Body of pancreas (tissue), 4 donors: ENCODE data around the gene CENPQ. TPM values are rescaled to one million over a fixed set of nuclear protein-coding genes. Genes with fewer than 3 reads are reported as not detected.
"Not testable (repeated sequence)": the region's sequence is repeated elsewhere in the genome, so short reads cannot be mapped to it uniquely, and the experiment has no call there.

Experiments used
- ATAC-seq: fragments of 150-250 bp; one replicate; pipeline ENCODE4 v1.9.1; 2016
- DNase-seq, 4 donors: peaks; one replicate each; pipeline ENCODE4 v3.0.0-alpha.2; 2019
- H3K27ac ChIP-seq, 4 donors: fragments of 200-600 bp; sonication (generic); 1 replicate in 3 of 4; 2 replicates in 1 of 4; pipeline versions ENCODE4 v1.5.1 to v1.6.1; 2016 to 2019; ENCODE audit warnings: mild to moderate bottlenecking in 1 of 4, mixed read lengths in 1 of 4, moderate library complexity in 1 of 4
- H3K27me3 ChIP-seq, 2 donors: fragments of 200-600 bp; sonication (generic); one replicate each; pipeline ENCODE4 v1.6.0; 2016; ENCODE audit warnings: mild to moderate bottlenecking in 1 of 2
- H3K36me3 ChIP-seq, 2 donors: fragments of 200-600 bp; sonication (generic); replicated peaks in 1 of 2; 2 replicates each; pipeline ENCODE4 v1.5.1; 2016; ENCODE audit warnings: low read depth in 2 of 2; ENCODE audit not compliant: insufficient read depth in 1 of 2
- H3K4me1 ChIP-seq: fragments of 200-600 bp; sonication (generic); one replicate; pipeline ENCODE4 v1.6.0; 2016
- H3K4me3 ChIP-seq, 2 donors: fragments of 200-600 bp; sonication (generic); 1 replicate in 1 of 2; 2 replicates in 1 of 2; pipeline ENCODE4 v1.5.1; 2016 to 2019
- H3K9me3 ChIP-seq, 3 donors: fragments of 200-600 bp; sonication (generic); 1 replicate in 2 of 3; 2 replicates in 1 of 3; pipeline ENCODE4 v1.5.1; 2016
- POLR2A ChIP-seq, 3 donors: fragments of 450-650 bp; IDR thresholded peaks; one replicate each; pipeline ENCODE4 v1.6.1; 2016; ENCODE audit warnings: antibody characterized with exemption in 3 of 3, mild to moderate bottlenecking in 2 of 3
- WGBS, 2 donors: methylation state at CpG; one replicate each; pipeline ENCODE4 v1.1.5; 2017; 5-methylcytosine and 5-hydroxymethylcytosine counted together
- intact Hi-C: fragments of 100-400 bp; cut with DNase I; formaldehyde crosslinking; loops from one replicate; pipeline ENCODE4 v1.15.1; 2023
- total RNA-seq, 2 donors: library from RNA; depleted of rRNA; stranded (reverse); fragments of >200 nt; gene quantifications; one replicate each; pipeline ENCODE4 v1.1.0, GENCODE V29; 2016
- TF ChIP-seq, protein P1 (sequence below), 7 experiments: fragments of 450-650 bp in 4 of 7; fragments of 200-600 bp in 3 of 7; sonication (generic) in 3 of 7; IDR thresholded peaks; one replicate each; pipeline ENCODE4 v1.5.1; 2016 to 2019; ENCODE audit warnings: antibody characterized with exemption in 7 of 7

The CENPQ gene
- total RNA-seq, 2 donors from 2014 or later = 0.66 to 1.8 TPM

GRCh38 chr6:49462071-49462470 lies 1.1 kb upstream of the CENPQ start:
- ATAC-seq (no peak), DNase-seq (no peak)
- peak overlapping the region in 2 of 4 donors; percentile 87 to 89 for H3K27ac ChIP-seq
- H3K4me1 ChIP-seq = peaks cover 27% of the 10 kb centered on the region
- peak overlapping the region in 1 of 2 donors; percentile 57 for H3K4me3 ChIP-seq
- peaks cover 0 to 10% of the 10 kb centered on the region in 2 donors for H3K36me3 ChIP-seq
- intact Hi-C loops = no loop called here
- TF ChIP-seq POLR2A (IDR thresholded peaks at IDR 0.05) = no peak
- TF ChIP-seq, protein P1, sequence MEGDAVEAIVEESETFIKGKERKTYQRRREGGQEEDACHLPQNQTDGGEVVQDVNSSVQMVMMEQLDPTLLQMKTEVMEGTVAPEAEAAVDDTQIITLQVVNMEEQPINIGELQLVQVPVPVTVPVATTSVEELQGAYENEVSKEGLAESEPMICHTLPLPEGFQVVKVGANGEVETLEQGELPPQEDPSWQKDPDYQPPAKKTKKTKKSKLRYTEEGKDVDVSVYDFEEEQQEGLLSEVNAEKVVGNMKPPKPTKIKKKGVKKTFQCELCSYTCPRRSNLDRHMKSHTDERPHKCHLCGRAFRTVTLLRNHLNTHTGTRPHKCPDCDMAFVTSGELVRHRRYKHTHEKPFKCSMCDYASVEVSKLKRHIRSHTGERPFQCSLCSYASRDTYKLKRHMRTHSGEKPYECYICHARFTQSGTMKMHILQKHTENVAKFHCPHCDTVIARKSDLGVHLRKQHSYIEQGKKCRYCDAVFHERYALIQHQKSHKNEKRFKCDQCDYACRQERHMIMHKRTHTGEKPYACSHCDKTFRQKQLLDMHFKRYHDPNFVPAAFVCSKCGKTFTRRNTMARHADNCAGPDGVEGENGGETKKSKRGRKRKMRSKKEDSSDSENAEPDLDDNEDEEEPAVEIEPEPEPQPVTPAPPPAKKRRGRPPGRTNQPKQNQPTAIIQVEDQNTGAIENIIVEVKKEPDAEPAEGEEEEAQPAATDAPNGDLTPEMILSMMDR (IDR thresholded peaks at IDR 0.05) = no peak
- WGBS, 2 donors = 8 to 12% methylated on average over 3 of the region's 3 CpGs
- H3K27me3 ChIP-seq = no peaks in the 10 kb centered on the region
- no peaks in the 10 kb centered on the region for H3K9me3 ChIP-seq

DNA sequence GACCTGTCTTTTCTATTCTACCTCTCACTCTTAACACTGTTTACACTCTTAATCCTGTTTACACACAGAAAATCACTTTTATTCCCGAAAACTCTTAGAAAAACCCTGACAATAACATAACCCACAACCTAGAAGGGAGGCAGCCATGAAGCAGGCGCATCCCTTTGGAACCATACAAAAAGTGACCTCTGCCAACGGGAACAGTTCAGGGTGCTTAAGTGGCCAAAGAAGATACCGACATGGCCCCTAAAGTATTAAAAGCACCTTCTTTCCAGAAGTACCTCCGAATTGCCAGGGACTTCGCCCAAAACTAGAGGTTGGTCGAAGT lies 607 bp upstream of the CENPQ start:
- Histone ChIP-seq H3K4me1 (peaks cover 27% of the 10 kb centered on the region), H3K9me3 (no peaks in the 10 kb centered on the region), H3K4me3 (peak overlapping the region; percentile 53 to 57), H3K36me3 (peaks cover 0 to 7% of the 10 kb centered on the region in 2 donors), H3K27ac (peak overlapping the region; percentile 70 to 92 (median 88)), H3K27me3 (no peaks in the 10 kb centered on the region)
- DNase-seq (no peak), ATAC-seq (peak; percentile 11)
- WGBS, 2 donors = 0% methylated on average over 7 of the region's 7 CpGs
- intact Hi-C loops = no loop called here
- no peak for TF ChIP-seq POLR2A (IDR thresholded peaks at IDR 0.05)
- TF ChIP-seq, protein P1 (IDR thresholded peaks at IDR 0.05) = no peak

DNA sequence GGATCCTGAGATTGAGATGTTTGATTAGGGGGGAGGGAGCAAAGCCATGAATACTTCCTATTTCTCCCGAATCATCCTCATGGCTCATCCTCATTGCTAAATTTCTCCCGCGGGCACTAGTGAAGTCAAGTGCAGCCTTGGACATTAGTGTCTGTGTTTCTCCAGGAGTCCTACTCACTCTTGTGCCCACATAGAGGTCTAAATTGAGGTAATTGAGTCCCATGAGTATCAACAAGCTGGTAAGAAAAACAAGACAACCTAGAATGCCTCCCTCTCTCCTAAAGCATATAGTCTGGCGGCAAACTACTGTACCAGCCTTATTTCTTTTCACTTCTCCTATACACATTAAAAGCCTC lies 420 bp downstream of the CENPQ start:
- intact Hi-C loops = no loop called here
- peak overlapping the region; percentile 16 to 53 for H3K4me3 ChIP-seq
- peaks cover 0 to 3% of the 10 kb centered on the region in 2 donors for H3K36me3 ChIP-seq
- DNase-seq (no peak), ATAC-seq (no peak)
- no peaks in the 10 kb centered on the region for H3K27me3 ChIP-seq
- no peaks in the 10 kb centered on the region for H3K9me3 ChIP-seq
- H3K4me1 ChIP-seq = peaks cover 27% of the 10 kb centered on the region
- no peak for TF ChIP-seq POLR2A (IDR thresholded peaks at IDR 0.05)
- TF ChIP-seq, protein P1 (IDR thresholded peaks at IDR 0.05) = no peak
- WGBS, 2 donors = 0% methylated on average over 4 of the region's 4 CpGs
- H3K27ac ChIP-seq = peak overlapping the region; percentile 25 to 92 (median 88)

DNA sequence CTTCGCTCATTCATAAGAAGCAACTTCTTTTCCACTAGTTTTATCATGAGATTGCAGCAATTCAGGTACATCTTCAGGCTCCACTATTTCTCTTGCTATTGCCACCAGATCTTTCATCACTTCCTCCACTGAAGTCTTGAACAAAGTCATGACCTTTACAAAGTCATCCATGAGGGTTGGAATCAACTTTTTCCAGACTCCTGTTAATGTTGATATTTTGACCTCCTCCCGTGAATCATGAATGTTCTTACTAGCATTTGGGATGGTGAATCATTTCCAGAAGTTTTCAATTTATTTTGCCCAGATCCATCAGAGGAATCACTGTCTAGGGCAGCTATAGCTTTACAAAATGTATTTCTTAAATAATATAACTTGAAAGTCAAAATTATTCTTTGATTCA lies 1.5 kb downstream of the CENPQ start:
- ATAC-seq = no peak
- intact Hi-C loops = no loop called here

DNA sequence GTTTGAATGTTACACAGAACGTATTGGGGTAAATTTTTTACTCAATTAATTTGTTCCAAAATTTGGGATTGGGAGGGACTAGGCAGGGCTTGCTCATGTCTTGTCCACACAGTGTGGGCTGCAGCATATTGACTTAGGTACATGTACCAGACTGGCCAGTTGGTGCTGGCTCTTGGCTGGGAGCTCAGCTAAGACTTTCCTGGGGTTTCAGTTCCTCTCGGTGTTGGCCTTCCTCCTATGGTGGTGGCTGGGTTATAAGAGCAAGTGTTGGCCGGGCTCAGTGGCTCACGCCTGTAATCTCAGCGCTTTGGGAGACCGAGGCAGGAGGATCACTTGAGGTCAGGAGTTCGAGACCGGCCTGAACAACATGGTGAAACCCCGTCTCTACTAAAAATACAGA lies 4.9 kb downstream of the CENPQ start:
- DNase-seq = no peak
- Histone ChIP-seq H3K27ac (no peak overlapping the region), H3K27me3 (no peaks in the 10 kb centered on the region), H3K36me3 (peaks cover 0 to 4% of the 10 kb centered on the region in 2 donors), H3K9me3 (no peaks in the 10 kb centered on the region), H3K4me1 (peaks cover 8% of the 10 kb centered on the region), H3K4me3 (no peak overlapping the region)
- TF ChIP-seq, protein P1 (IDR thresholded peaks at IDR 0.05) = no peak
- TF ChIP-seq POLR2A (IDR thresholded peaks at IDR 0.05) = no peak
- ATAC-seq = no peak
- intact Hi-C loops = no loop called here
- 88 to 97% methylated on average over 9 of the region's 9 CpGs for WGBS, 2 donors

More for the DNA sequence above, 1.5 kb downstream of the CENPQ start:
- Histone ChIP-seq H3K4me1 (peaks cover 27% of the 10 kb centered on the region), H3K36me3 (no peaks in the 10 kb centered on the region), H3K27me3 (no peaks in the 10 kb centered on the region), H3K9me3 (no peaks in the 10 kb centered on the region), H3K4me3 (no peak overlapping the region), H3K27ac (no peak overlapping the region)
- no peak for TF ChIP-seq POLR2A (IDR thresholded peaks at IDR 0.05)
- TF ChIP-seq, protein P1 (IDR thresholded peaks at IDR 0.05) = no peak
- DNase-seq = no peak
- WGBS, 2 donors = 93 to 94% methylated on average over 2 of the region's 2 CpGs

DNA sequence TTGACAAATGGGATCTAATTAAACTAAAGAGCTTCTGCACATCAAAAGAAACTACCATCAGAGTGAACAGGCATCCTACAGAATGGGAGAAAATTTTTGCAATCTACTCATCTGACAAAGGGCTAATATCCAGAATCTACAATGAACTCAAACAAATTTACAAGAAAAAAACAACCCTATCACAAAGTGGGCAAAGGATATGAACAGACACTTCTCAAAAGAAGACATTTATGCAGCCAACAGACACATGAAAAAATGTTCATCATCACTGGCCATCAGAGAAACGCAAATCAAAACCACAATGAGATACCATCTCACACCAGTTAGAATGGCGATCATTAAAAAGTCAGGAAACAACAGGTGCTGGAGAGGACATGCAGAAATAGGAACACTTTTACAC lies 13.4 kb downstream of the CENPQ start:
- H3K9me3 ChIP-seq = not testable (repeated sequence)

More for the DNA sequence above, 13.4 kb downstream of the CENPQ start:
- ATAC-seq, DNase-seq, intact Hi-C loops, H3K36me3 ChIP-seq, H3K4me1 ChIP-seq, H3K27ac ChIP-seq, H3K27me3 ChIP-seq, H3K4me3 ChIP-seq: not testable (repeated sequence)
- WGBS, 2 donors = 83 to 100% methylated on average over 2 of the region's 2 CpGs
